ENCODE results near the gene QPCT.
A peak's percentile ranks its signal among the peaks of the same experiment; 100 is the strongest.
"Not testable (repeated sequence)": the region's sequence is repeated elsewhere in the genome, so short reads cannot be mapped to it uniquely, and the experiment has no call there.

Gene QPCT

GRCh38 chr2:37394796-37395555 lies 50.5 kb downstream of the QPCT start:
- DNase-seq: no peak

GRCh38 chr2:37396890-37397565 lies 52.6 kb downstream of the QPCT start:
- no peak for DNase-seq

GRCh38 chr2:37398990-37399389 lies 54.6 kb downstream of the QPCT start:
- DNase-seq: no peak

- no peak for DNase-seq
Measured at GRCh38 chr2:37400041-37400440, 55.6 kb downstream of the QPCT start.

GRCh38 chr2:37402636-37403035 lies 58.2 kb downstream of the QPCT start:
- DNase-seq: no peak

- no peak for DNase-seq
Measured at GRCh38 chr2:37405781-37406180, 61.4 kb downstream of the QPCT start.

GRCh38 chr2:37412231-37412630 lies 67.8 kb downstream of the QPCT start:
- no peak for DNase-seq

- DNase-seq: not testable (repeated sequence)
Measured at GRCh38 chr2:37413911-37414469, 69.6 kb downstream of the QPCT start.

- DNase-seq: peak; percentile 57
Measured at GRCh38 chr2:37414470-37414949, 70.1 kb downstream of the QPCT start.

- DNase-seq: no peak
Measured at GRCh38 chr2:37415128-37415820, 70.8 kb downstream of the QPCT start.

GRCh38 chr2:37417321-37417720 lies 72.9 kb downstream of the QPCT start:
- DNase-seq: no peak

- no peak for DNase-seq
Measured at GRCh38 chr2:37418956-37419355, 74.5 kb downstream of the QPCT start.

GRCh38 chr2:37421686-37422085 lies 77.3 kb downstream of the QPCT start:
- DNase-seq: no peak

GRCh38 chr2:37422816-37423215 lies 78.4 kb downstream of the QPCT start:
- DNase-seq: no peak

Measured in activated CD4-positive, alpha-beta T cell treated with anti-CD3 and anti-CD28 coated beads, Interleukin-2, Interleukin-6, amounts not matched to agents 100 ng/mL and 50 ng/mL, durations not matched to agents 16 hours and 8 hours (primary cell).